Globus pallidus (tissue), 1 donor: ENCODE measurements around the gene TPGS1.

Experiments
- DNase-seq: peaks from one replicate; pipeline ENCODE4 v3.0.0-alpha.2; 2015; ENCODE audit warnings: low spot score

TPGS1 gene

GRCh38 chr19:507286-508203 lies at the start of gene TPGS1:
TSS of gene TPGS1 (plus strand) at chr19:507497. CDS start at chr19:507507, 10 bp downstream.
- DNase-seq = peak; percentile 81

GRCh38 chr19:457636-458035 lies 49.7 kb upstream of the TPGS1 start:
- no peak for DNase-seq

GRCh38 chr19:458091-459042 lies 48.9 kb upstream of the TPGS1 start:
- no peak for DNase-seq

- DNase-seq = peak; percentile 62
These were observed 47.4 kb upstream of the TPGS1 start for GRCh38 chr19:459724-460511.

- DNase-seq = no peak
These were observed 46.2 kb upstream of the TPGS1 start, which contains the start of gene SHC2 for GRCh38 chr19:460877-461720. TSS of gene SHC2 (minus strand) at chr19:461033. CDS start at chr19:460996, 37 bp downstream.

- no peak for DNase-seq
These were observed 45.4 kb upstream of the TPGS1 start for GRCh38 chr19:461721-462551.

- no peak for DNase-seq
These were observed 43.7 kb upstream of the TPGS1 start for GRCh38 chr19:463483-464207.

GRCh38 chr19:464208-464545 lies 43.1 kb upstream of the TPGS1 start:
- no peak for DNase-seq

- no peak for DNase-seq
These were observed 42.1 kb upstream of the TPGS1 start for GRCh38 chr19:465056-465816.

- DNase-seq = no peak
These were observed 39.7 kb upstream of the TPGS1 start for GRCh38 chr19:467554-467953.

- DNase-seq = no peak
These were observed 38.6 kb upstream of the TPGS1 start for GRCh38 chr19:468587-469256.

GRCh38 chr19:469833-470232 lies 37.5 kb upstream of the TPGS1 start:
- no peak for DNase-seq

- DNase-seq = no peak
These were observed 36.6 kb upstream of the TPGS1 start for GRCh38 chr19:470701-471100.

GRCh38 chr19:472005-472858 lies 35.1 kb upstream of the TPGS1 start:
- DNase-seq = no peak

GRCh38 chr19:474126-475078 lies 32.9 kb upstream of the TPGS1 start:
- DNase-seq = no peak

- DNase-seq = no peak
These were observed 31.9 kb upstream of the TPGS1 start for GRCh38 chr19:475360-475759.
